Bronchial epithelial cell (primary cell): ENCODE data around the gene RAP1GAP2. TPM values are rescaled to one million over a fixed set of nuclear protein-coding genes. Genes with fewer than 3 reads are reported as not detected.

ENCODE experiments used
- DNase-seq: peaks from one replicate; pipeline ENCODE4 v3.0.0-alpha.2; 2010; ENCODE audit warnings: low read depth
- FAIRE-seq: peaks from 2 replicates; lab custom pipeline; 2011; peaks lifted over from hg19 to GRCh38; lab: Jason Lieb, UNC
- H3K27me3 ChIP-seq: 2 replicates; pipeline ENCODE4 v1.5.1; 2011; ENCODE audit warnings: low read length; ENCODE audit not compliant: control insufficient read depth, insufficient read depth
- H3K36me3 ChIP-seq: 2 replicates; pipeline ENCODE4 v1.5.1; 2011; ENCODE audit warnings: low read length; ENCODE audit not compliant: control insufficient read depth, insufficient read depth
- H3K4me3 ChIP-seq: 2 replicates; pipeline ENCODE4 v1.5.1; 2011; ENCODE audit warnings: mild to moderate bottlenecking, low read depth, low read length, control low read depth
- total RNA-seq: library from RNA; depleted of rRNA; stranded (reverse); fragments of >200 nt; gene quantifications from 2 replicates; pipeline ENCODE4 v1.2.1, GENCODE V29; 2014
- TF ChIP-seq, protein P1 (sequence below): IDR thresholded peaks from 2 replicates; pipeline ENCODE4 v1.5.1; 2011; ENCODE audit warnings: mild to moderate bottlenecking, moderate library complexity, low read length, control low read depth, inconsistent platforms; ENCODE audit not compliant: insufficient read depth, severe bottlenecking

The RAP1GAP2 gene
- total RNA-seq, 1 donor from 2014 or later: 15.0 TPM

DNA sequence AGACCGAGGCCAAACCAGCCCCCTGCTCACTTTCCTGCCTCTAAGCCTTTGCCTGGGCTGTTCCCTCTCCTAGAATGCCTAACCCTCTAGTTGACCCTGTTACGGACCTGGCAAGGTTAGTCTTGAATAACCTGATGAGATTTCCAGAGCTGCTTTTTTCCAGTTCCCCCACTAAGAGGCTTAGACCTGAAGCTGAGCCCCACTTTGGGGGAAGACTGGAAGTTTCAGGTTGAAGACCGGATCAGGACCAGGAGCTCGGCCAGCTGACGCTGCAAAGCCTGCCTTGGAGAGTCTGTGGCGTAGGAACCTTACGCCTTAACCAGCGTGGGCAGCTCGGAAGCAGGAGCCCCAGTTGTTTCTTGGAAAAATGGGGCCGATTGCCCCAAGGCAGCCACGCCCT, 137.4 kb downstream of the RAP1GAP2 start:
- Histone ChIP-seq H3K36me3 (peaks cover 1% of the 10 kb centered on the region), H3K27me3 (no peaks in the 10 kb centered on the region), H3K4me3 (no peak overlapping the region)
- TF ChIP-seq, protein P1, sequence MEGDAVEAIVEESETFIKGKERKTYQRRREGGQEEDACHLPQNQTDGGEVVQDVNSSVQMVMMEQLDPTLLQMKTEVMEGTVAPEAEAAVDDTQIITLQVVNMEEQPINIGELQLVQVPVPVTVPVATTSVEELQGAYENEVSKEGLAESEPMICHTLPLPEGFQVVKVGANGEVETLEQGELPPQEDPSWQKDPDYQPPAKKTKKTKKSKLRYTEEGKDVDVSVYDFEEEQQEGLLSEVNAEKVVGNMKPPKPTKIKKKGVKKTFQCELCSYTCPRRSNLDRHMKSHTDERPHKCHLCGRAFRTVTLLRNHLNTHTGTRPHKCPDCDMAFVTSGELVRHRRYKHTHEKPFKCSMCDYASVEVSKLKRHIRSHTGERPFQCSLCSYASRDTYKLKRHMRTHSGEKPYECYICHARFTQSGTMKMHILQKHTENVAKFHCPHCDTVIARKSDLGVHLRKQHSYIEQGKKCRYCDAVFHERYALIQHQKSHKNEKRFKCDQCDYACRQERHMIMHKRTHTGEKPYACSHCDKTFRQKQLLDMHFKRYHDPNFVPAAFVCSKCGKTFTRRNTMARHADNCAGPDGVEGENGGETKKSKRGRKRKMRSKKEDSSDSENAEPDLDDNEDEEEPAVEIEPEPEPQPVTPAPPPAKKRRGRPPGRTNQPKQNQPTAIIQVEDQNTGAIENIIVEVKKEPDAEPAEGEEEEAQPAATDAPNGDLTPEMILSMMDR: no peak
- DNase-seq (no peak), FAIRE-seq (no peak)

DNA sequence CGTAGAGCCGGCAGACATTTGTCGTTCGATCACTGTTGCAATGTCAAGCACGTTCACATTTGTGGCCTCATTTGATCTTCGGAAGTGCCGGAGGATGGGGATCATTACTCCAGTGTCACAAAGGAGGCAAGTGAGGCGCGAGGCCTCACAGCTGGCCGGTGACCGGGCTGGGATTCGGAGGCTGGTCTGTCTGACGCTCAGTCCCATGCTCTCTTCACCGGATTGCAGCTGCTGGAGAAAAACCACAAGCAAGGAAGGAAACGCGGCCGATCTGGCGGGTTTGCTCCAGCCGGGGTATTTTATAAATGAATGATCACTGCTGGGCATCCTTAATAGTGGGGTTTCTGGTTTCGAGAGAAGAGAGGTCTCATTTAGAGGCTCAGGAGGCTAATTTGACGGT, 139.4 kb downstream of the RAP1GAP2 start:
- no peaks in the 10 kb centered on the region for H3K27me3 ChIP-seq
- no peak for DNase-seq
- no peak for FAIRE-seq
- TF ChIP-seq, protein P1: no peak
- no peaks in the 10 kb centered on the region for H3K36me3 ChIP-seq
- H3K4me3 ChIP-seq: no peak overlapping the region

DNA sequence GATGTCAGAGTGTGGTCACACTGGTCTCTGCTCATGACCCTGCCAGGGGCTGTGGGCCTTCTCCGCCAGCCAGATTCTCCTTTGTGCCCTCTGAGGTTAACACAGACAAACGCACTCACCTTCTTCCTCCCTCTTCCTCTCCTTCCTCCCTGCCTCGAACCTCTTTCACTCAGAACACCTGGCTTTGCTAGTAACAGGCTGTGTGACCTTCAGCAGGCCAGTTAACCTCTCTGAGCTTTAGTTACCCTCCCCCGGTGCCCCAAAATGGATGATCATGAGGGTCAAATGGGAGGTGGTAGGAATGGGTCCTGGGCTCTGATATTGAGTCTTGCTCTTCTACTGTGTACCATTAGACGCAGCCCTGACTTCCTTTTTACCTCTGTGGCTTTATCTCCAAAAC, 140.1 kb downstream of the RAP1GAP2 start:
- FAIRE-seq (no peak), DNase-seq (no peak)
- H3K27me3 ChIP-seq: no peaks in the 10 kb centered on the region
- TF ChIP-seq, protein P1: no peak
- no peak overlapping the region for H3K4me3 ChIP-seq
- H3K36me3 ChIP-seq: no peaks in the 10 kb centered on the region

DNA sequence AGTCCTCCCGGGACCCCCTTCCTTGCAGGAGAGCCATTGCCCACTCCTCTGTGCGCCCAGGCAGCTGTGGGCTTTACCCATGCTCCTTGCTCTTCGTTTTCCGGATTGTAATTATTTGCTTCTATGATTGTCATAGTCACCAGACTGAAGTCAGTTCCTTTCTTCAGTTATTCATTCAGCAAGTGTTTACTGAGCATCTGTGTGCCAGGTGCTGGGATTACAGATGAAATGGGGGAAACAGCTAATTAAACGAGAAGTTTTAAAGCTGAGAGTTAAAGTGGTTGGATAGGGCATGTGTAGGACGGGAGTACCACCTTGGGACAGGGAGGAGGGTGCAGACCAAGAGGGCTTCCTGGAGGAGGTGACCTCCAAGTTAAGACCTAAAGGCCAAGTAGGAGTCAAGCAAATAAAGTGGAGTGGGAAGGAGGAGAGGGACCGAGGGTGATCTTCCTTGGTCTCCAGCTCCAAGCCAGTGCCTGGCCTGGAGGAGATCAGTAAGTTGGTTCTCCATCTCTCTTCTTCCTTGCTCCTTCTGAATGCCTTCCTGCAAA, 140.6 kb downstream of the RAP1GAP2 start:
- FAIRE-seq (no peak), DNase-seq (no peak)
- H3K4me3 ChIP-seq: no peak overlapping the region
- no peaks in the 10 kb centered on the region for H3K27me3 ChIP-seq
- no peaks in the 10 kb centered on the region for H3K36me3 ChIP-seq
- TF ChIP-seq, protein P1: no peak

DNA sequence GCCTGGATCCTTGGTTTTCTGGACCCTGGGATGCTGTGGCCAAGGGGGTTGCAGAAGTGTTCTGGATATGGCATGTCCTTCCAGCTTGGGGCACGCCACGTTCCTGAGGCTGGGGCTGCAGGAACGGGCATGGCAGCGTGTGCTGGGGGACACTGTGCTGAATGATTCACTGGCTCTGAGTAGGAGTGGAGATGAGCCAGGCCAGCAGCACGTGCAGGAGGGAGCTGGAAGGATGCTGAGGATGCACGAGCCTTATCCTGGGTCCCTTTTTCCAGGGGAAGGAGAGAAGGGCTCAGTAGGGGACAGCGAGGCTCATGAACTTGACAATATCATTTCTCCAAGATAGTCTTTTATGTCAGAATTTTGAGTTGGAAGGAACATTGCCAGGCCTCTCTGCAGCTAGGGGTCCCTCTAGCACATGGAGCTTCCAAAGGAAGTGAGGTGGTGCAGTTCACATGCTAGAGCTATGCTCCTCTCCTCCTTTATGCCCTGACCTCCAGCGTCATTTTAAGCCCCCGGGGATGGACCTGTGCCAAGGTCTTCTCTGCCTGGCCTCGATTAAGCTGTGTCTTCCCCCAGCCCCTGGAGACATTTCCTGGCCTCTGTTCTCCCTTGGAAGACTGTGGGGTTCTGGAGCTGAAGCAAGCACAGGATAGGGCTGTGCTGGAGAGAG, 141.2 kb downstream of the RAP1GAP2 start:
- Histone ChIP-seq H3K36me3 (no peaks in the 10 kb centered on the region), H3K27me3 (no peaks in the 10 kb centered on the region), H3K4me3 (no peak overlapping the region)
- DNase-seq (no peak), FAIRE-seq (no peak)
- TF ChIP-seq, protein P1: no peak

DNA sequence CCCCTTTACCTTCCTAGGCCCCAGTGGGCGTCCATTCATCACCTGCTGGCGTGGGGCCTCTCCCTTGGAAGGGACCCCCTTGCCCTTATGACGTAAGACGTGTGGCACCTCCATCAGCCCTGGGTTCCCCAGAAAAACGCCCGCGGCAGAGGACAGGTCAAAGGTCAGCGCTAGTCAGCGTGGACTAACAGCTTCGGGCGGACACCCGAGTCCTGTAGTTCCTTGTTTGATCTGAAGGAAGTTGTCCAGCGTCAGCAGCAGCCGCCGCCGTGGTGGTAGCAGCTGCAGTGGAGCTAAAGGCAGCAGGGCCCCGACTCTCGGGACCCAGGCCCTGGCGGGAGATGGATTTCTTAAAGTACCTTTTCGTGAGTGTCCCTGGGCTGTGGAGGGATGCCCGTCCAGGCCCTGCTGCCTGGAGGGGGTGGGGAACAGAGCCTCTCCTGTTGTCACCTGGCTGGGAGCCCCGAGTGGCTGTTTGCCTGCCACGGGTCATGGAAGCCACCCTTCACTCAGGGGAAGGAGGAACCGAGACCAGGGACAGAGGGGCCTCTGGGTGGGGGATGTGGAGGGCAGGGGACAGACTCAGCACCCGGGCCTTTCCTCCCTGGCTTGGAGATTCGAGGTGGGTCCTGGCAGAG, 143.6 kb downstream of the RAP1GAP2 start:
- no peaks in the 10 kb centered on the region for H3K27me3 ChIP-seq
- TF ChIP-seq, protein P1: no peak
- no peak for DNase-seq
- no peak overlapping the region for H3K4me3 ChIP-seq
- no peaks in the 10 kb centered on the region for H3K36me3 ChIP-seq
- no peak for FAIRE-seq
